GM18867 (cell line): ENCODE data around the gene INSR.

ENCODE experiments used
- ATAC-seq: cut with Tn5 transposase; IDR thresholded peaks from one replicate; pipeline ENCODE4 v1.9.1; 2021; ENCODE audit warnings: mild to moderate bottlenecking, moderate library complexity; ENCODE audit not compliant: unreplicated experiment

Gene INSR

GRCh38 chr19:7295912-7296536, 1.8 kb upstream of the INSR start:
- no peak for ATAC-seq

- ATAC-seq: peak; percentile 49
Observed at GRCh38 chr19:7294558-7295212, 471 bp upstream of the INSR start.

- ATAC-seq: no peak
Observed at GRCh38 chr19:7292950-7293761, 1.1 kb downstream of the INSR start.

- ATAC-seq: no peak
Observed at GRCh38 chr19:7292352-7292949, 1.8 kb downstream of the INSR start.

GRCh38 chr19:7288977-7289376, 5.2 kb downstream of the INSR start:
- no peak for ATAC-seq

GRCh38 chr19:7288131-7288530, 6.1 kb downstream of the INSR start:
- ATAC-seq: no peak

GRCh38 chr19:7287722-7288121, 6.5 kb downstream of the INSR start:
- ATAC-seq: no peak

- ATAC-seq: no peak
Observed at GRCh38 chr19:7280940-7281666, 13.1 kb downstream of the INSR start.

GRCh38 chr19:7272856-7273578, 21.2 kb downstream of the INSR start:
- ATAC-seq: peak; percentile 68

GRCh38 chr19:7268705-7269098, 25.5 kb downstream of the INSR start:
- ATAC-seq: no peak

GRCh38 chr19:7267792-7268704, 26.2 kb downstream of the INSR start:
- no peak for ATAC-seq

- ATAC-seq: no peak
Observed at GRCh38 chr19:7266832-7267231, 27.4 kb downstream of the INSR start.

- no peak for ATAC-seq
Observed at GRCh38 chr19:7265963-7266362, 28.3 kb downstream of the INSR start.

GRCh38 chr19:7264858-7265257, 29.4 kb downstream of the INSR start:
- ATAC-seq: no peak

- no peak for ATAC-seq
Observed at GRCh38 chr19:7263521-7263920, 30.7 kb downstream of the INSR start.

GRCh38 chr19:7263066-7263465, 31.1 kb downstream of the INSR start:
- ATAC-seq: no peak

- no peak for ATAC-seq
Observed at GRCh38 chr19:7262470-7262869, 31.7 kb downstream of the INSR start.

- ATAC-seq: no peak
Observed at GRCh38 chr19:7260161-7260560, 34.1 kb downstream of the INSR start.

GRCh38 chr19:7258840-7259395, 35.3 kb downstream of the INSR start:
- ATAC-seq: no peak
